ENCODE results near the gene RNASE9. TPM values are rescaled to one million over a fixed set of nuclear protein-coding genes. Genes with fewer than 3 reads are reported as not detected.

RNASE9 gene
- total and polyA plus RNA-seq, 2 of the 4 experiments (the other 2 are of a cell fraction): not detected

DNA sequence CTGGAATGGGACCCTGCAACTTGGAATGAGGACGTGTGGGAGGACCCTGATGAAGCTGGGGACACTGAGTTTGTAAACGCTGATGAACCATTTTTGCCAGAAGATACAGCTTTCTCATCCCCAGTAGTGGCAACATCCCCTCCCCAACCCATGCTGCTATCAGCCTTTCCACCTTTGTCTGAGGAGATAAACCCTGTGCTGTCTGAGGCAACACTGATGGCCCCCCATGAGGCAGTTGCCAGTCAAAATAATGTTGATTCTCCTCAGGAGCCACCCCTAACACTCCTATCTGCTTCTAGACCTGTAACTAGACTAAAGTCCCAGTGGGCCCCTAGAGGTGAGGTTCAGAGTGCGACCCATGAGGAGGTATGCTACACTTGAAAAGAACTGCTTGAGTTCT lies 7.5 kb upstream of the RNASE9 start:
- BruUV-seq (replicated peaks): no TSS peak
- POLR2A ChIA-PET (ENCODE audit: unreplicated experiment): no interaction called here
- dilution Hi-C loops (cut with HindIII; ENCODE audit: low sequenced_read_pairs, unreplicated experiment): no loop called here
- ATAC-seq (ENCODE audit: low read depth) (no peak), DNase-seq (no peak)
- no peak for TF ChIP-seq NFE2L2 (IDR thresholded peaks at IDR 0.05; ENCODE audit: low read depth, low read length)
- TF ChIP-seq POLR2A (IDR thresholded peaks at IDR 0.05; ENCODE audit: low read depth, low read length): no peak
- no peak for TF ChIP-seq RCOR1 (IDR thresholded peaks at IDR 0.05; ENCODE audit: insufficient replicate concordance, low read length)
- no peak for TF ChIP-seq CHD1 (IDR thresholded peaks at IDR 0.05; ENCODE audit: low read depth, low read length)
- no peak for TF ChIP-seq SMC3 (IDR thresholded peaks at IDR 0.05; ENCODE audit: low read depth, low read length)
- TF ChIP-seq, protein P1, sequence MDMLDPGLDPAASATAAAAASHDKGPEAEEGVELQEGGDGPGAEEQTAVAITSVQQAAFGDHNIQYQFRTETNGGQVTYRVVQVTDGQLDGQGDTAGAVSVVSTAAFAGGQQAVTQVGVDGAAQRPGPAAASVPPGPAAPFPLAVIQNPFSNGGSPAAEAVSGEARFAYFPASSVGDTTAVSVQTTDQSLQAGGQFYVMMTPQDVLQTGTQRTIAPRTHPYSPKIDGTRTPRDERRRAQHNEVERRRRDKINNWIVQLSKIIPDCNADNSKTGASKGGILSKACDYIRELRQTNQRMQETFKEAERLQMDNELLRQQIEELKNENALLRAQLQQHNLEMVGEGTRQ (IDR thresholded peaks at IDR 0.05; ENCODE audit: low read depth, low read length): no peak
- no peak for TF ChIP-seq MAZ (IDR thresholded peaks at IDR 0.05; ENCODE audit: borderline replicate concordance, low read depth, low read length)
- TF ChIP-seq RAD21 (IDR thresholded peaks at IDR 0.05; ENCODE audit: low read length): no peak
- no peak for TF ChIP-seq BHLHE40 (IDR thresholded peaks at IDR 0.05; ENCODE audit: low read depth, low read length)
- no peak for TF ChIP-seq MAFK (IDR thresholded peaks at IDR 0.05; ENCODE audit: low read depth, low read length)
- no peak for TF ChIP-seq MXI1 (IDR thresholded peaks at IDR 0.05; ENCODE audit: borderline replicate concordance, low read depth, low read length)
- no peak for TF ChIP-seq ELK1 (IDR thresholded peaks at IDR 0.05; ENCODE audit: borderline replicate concordance, low read depth, low read length)
- no peak for TF ChIP-seq CTCF (conservative IDR thresholded peaks at IDR 0.05; ENCODE audit: low read depth, low read length)
- no peak for TF ChIP-seq RFX5 (IDR thresholded peaks at IDR 0.05; ENCODE audit: low read depth, low read length)
- TF ChIP-seq CEBPB (IDR thresholded peaks at IDR 0.05; ENCODE audit: low read depth, low read length): no peak
- no peak for TF ChIP-seq FOS (IDR thresholded peaks at IDR 0.05; ENCODE audit: low read depth, low read length)
- in situ Hi-C loops (cut with MboI; ENCODE audit: low sequenced_read_pairs): no loop called here
- H2AK5ac ChIP-seq (ENCODE audit: low read depth, low read length): no peak overlapping the region
- no peak overlapping the region for H3K56ac ChIP-seq (ENCODE audit: extremely low read depth, insufficient read depth, low read length)
- H2BK15ac ChIP-seq (ENCODE audit: low read depth, low read length): no peak overlapping the region
- H3K14ac ChIP-seq (replicated peaks; ENCODE audit: low read depth, low read length): no peak overlapping the region
- no peak overlapping the region for H2BK5ac ChIP-seq (ENCODE audit: low read depth, low read length, poor library complexity, severe bottlenecking)
- H4K20me1 ChIP-seq (ENCODE audit: insufficient read depth, low read length): no peaks in the 10 kb centered on the region
- H4K91ac ChIP-seq (ENCODE audit: insufficient read depth, low read depth, low read length): no peak overlapping the region
- no peak overlapping the region for H3K4ac ChIP-seq (ENCODE audit: low read depth, low read length)
- no peak overlapping the region for H3K9ac ChIP-seq (ENCODE audit: low read depth, low read length)
- no peak overlapping the region for H2BK20ac ChIP-seq (ENCODE audit: low read depth, low read length)
- CTCF ChIA-PET: no interaction called here
- H3K4me2 ChIP-seq (ENCODE audit: low read depth, low read length): no peak overlapping the region
- no peaks in the 10 kb centered on the region for H3K36me3 ChIP-seq (ENCODE audit: control insufficient read depth, insufficient read depth, low read length)
- H4K8ac ChIP-seq (ENCODE audit: low read depth in 2 of 2, low read length in 2 of 2): no peak overlapping the region
- H3K4me3 ChIP-seq (ENCODE audit: insufficient read depth, low read depth, low read length): no peak overlapping the region
- H3K4me1 ChIP-seq (ENCODE audit: control insufficient read depth, insufficient read depth, low read length): no peaks in the 10 kb centered on the region
- no peak overlapping the region for H3K18ac ChIP-seq (ENCODE audit: low read depth, low read length)
- no peaks in the 10 kb centered on the region for H3K9me1 ChIP-seq (ENCODE audit: insufficient read depth, low read length)
- H2AFZ ChIP-seq (replicated peaks; ENCODE audit: low read length, poor library complexity): no peak overlapping the region
- no peaks in the 10 kb centered on the region for H3K27me3 ChIP-seq (ENCODE audit: control insufficient read depth, insufficient read depth, low read length)
- intact Hi-C loops (cut with micrococcal nuclease): no loop called here
- no peak overlapping the region for H3K23ac ChIP-seq (ENCODE audit: low read depth, low read length)
- WGBS, 2 experiments (ENCODE audit: extremely low coverage in 2 of 2, insufficient read length in 1 of 2): 50% methylated on average over 1 of the region's 3 CpGs; no CpG with 5 or more reads in 1 of the 2 experiments
- no peak overlapping the region for H4K5ac ChIP-seq (ENCODE audit: low read depth, low read length)
- no peak overlapping the region for H2BK120ac ChIP-seq (ENCODE audit: low read depth, low read length)
- no peak overlapping the region for H2AK9ac ChIP-seq (replicated peaks; ENCODE audit: low read depth, low read length, poor library complexity)
- no peaks in the 10 kb centered on the region for H3K79me1 ChIP-seq (ENCODE audit: low read depth in 1 of 2, low read length in 2 of 2)
- H3K9me3 ChIP-seq (ENCODE audit: control insufficient read depth, insufficient read depth, low read length): 0 out of 2 replicates have a peak, but pooled peaks cover 1% of the 10 kb centered on the region
- no peak overlapping the region for H3K27ac ChIP-seq (ENCODE audit: insufficient read depth, low read length)
